Bronchial epithelial cell (primary cell): ENCODE measurements around the gene KCNQ1OT1. TPM values are rescaled to one million over a fixed set of nuclear protein-coding genes. Genes with fewer than 3 reads are reported as not detected.

Experiments
- DNase-seq: peaks from one replicate; pipeline ENCODE4 v3.0.0-alpha.2; 2010; ENCODE audit warnings: low read depth
- FAIRE-seq: peaks from 2 replicates; lab custom pipeline; 2011; peaks lifted over from hg19 to GRCh38; lab: Jason Lieb, UNC
- H3K27me3 ChIP-seq: 2 replicates; pipeline ENCODE4 v1.5.1; 2011; ENCODE audit warnings: low read length; ENCODE audit not compliant: control insufficient read depth, insufficient read depth
- H3K36me3 ChIP-seq: 2 replicates; pipeline ENCODE4 v1.5.1; 2011; ENCODE audit warnings: low read length; ENCODE audit not compliant: control insufficient read depth, insufficient read depth
- H3K4me3 ChIP-seq: 2 replicates; pipeline ENCODE4 v1.5.1; 2011; ENCODE audit warnings: mild to moderate bottlenecking, low read depth, low read length, control low read depth
- CTCF ChIP-seq: IDR thresholded peaks from 2 replicates; pipeline ENCODE4 v1.5.1; 2011; ENCODE audit warnings: mild to moderate bottlenecking, moderate library complexity, low read length, control low read depth, inconsistent platforms; ENCODE audit not compliant: insufficient read depth, severe bottlenecking
- total RNA-seq: library from RNA; depleted of rRNA; stranded (reverse); fragments of >200 nt; gene quantifications from 2 replicates; pipeline ENCODE4 v1.2.1, GENCODE V29; 2014

Gene KCNQ1OT1
- total RNA-seq, 1 donor from 2014 or later, result 0.53 TPM

GRCh38 chr11:2746401-2747247 is 46.8 kb upstream of the KCNQ1OT1 start:
- FAIRE-seq (no peak), DNase-seq (no peak)
- H3K36me3 ChIP-seq, result no peaks in the 10 kb centered on the region
- no peaks in the 10 kb centered on the region for H3K27me3 ChIP-seq
- no peak overlapping the region for H3K4me3 ChIP-seq
- TF ChIP-seq CTCF, result no peak

GRCh38 chr11:2745511-2745910 is 45.7 kb upstream of the KCNQ1OT1 start:
- H3K36me3 ChIP-seq, result no peaks in the 10 kb centered on the region
- no peak for TF ChIP-seq CTCF
- no peaks in the 10 kb centered on the region for H3K27me3 ChIP-seq
- FAIRE-seq, result no peak
- DNase-seq, result no peak
- no peak overlapping the region for H3K4me3 ChIP-seq

GRCh38 chr11:2744166-2744565 is 44.4 kb upstream of the KCNQ1OT1 start:
- no peak for FAIRE-seq
- DNase-seq, result no peak
- Histone ChIP-seq H3K4me3 (no peak overlapping the region), H3K27me3 (no peaks in the 10 kb centered on the region), H3K36me3 (no peaks in the 10 kb centered on the region)
- TF ChIP-seq CTCF, result no peak

GRCh38 chr11:2743427-2744110 is 43.8 kb upstream of the KCNQ1OT1 start:
- Histone ChIP-seq H3K27me3 (no peaks in the 10 kb centered on the region), H3K4me3 (no peak overlapping the region), H3K36me3 (no peaks in the 10 kb centered on the region)
- FAIRE-seq (peak; percentile 13), DNase-seq (no peak)
- TF ChIP-seq CTCF, result no peak

- DNase-seq (no peak), FAIRE-seq (no peak)
- Histone ChIP-seq H3K4me3 (no peak overlapping the region), H3K27me3 (no peaks in the 10 kb centered on the region), H3K36me3 (no peaks in the 10 kb centered on the region)
- TF ChIP-seq CTCF, result no peak
These were observed 43.0 kb upstream of the KCNQ1OT1 start for GRCh38 chr11:2742611-2743426.
